OCI-LY1 (cell line): ENCODE measurements around the gene HDHD5.

Source experiments
- EZH2 ChIP-seq: fragments of 200-600 bp; sonication (generic), shearing (Covaris generic); IDR thresholded peaks from 2 replicates; pipeline ENCODE4 v1.8.0; 2017; ENCODE audit warnings: borderline replicate concordance, mixed run types, mild to moderate bottlenecking, antibody characterized with exemption, low read length, moderate library complexity, mixed read lengths
- TF ChIP-seq, protein P1 (sequence below): fragments of 200-600 bp; sonication (generic), shearing (Covaris generic); IDR thresholded peaks from 2 replicates; pipeline ENCODE4 v1.5.1; 2017; ENCODE audit warnings: mild to moderate bottlenecking, antibody characterized with exemption, low read length, moderate library complexity, mixed read lengths

DNA sequence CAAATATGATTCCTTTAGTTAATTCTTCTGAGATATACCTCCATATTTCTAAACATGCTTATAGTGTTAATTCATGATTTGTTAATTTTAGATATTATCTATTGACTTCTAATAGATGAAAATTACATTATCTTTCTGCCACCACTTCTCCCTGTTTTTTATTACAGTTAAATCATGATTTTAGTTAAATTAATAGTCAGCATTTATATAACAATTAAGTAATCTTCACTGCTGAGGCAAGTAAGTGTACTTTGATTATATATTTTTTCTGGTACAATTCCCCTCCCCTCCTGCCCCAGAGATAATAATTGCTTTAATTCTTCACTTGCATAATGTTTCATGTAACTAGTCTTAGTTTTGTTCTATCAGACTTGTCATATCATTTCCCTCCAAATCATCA lies 68.5 kb downstream of the HDHD5 start:
- TF ChIP-seq, protein P1, sequence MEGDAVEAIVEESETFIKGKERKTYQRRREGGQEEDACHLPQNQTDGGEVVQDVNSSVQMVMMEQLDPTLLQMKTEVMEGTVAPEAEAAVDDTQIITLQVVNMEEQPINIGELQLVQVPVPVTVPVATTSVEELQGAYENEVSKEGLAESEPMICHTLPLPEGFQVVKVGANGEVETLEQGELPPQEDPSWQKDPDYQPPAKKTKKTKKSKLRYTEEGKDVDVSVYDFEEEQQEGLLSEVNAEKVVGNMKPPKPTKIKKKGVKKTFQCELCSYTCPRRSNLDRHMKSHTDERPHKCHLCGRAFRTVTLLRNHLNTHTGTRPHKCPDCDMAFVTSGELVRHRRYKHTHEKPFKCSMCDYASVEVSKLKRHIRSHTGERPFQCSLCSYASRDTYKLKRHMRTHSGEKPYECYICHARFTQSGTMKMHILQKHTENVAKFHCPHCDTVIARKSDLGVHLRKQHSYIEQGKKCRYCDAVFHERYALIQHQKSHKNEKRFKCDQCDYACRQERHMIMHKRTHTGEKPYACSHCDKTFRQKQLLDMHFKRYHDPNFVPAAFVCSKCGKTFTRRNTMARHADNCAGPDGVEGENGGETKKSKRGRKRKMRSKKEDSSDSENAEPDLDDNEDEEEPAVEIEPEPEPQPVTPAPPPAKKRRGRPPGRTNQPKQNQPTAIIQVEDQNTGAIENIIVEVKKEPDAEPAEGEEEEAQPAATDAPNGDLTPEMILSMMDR = no peak
- TF ChIP-seq EZH2 = no peak
